EL (cell line): ENCODE results near the gene TMEM100.
"Not testable (repeated sequence)": the region's sequence is repeated elsewhere in the genome, so short reads cannot be mapped to it uniquely, and the experiment has no call there.

Experiments
- DNase-seq: peaks from one replicate; pipeline ENCODE4 v3.0.0-alpha.2; 2016

The TMEM100 gene

GRCh38 chr17:55683550-55684315 is 38.9 kb downstream of the TMEM100 start:
- DNase-seq: no peak

- DNase-seq: no peak
Measured at GRCh38 chr17:55681342-55681700, 41.3 kb downstream of the TMEM100 start.

- no peak for DNase-seq
Measured at GRCh38 chr17:55680686-55681341, 41.9 kb downstream of the TMEM100 start.

GRCh38 chr17:55677446-55677845 is 45.2 kb downstream of the TMEM100 start:
- no peak for DNase-seq

- DNase-seq: no peak
Measured at GRCh38 chr17:55676274-55676673, 46.4 kb downstream of the TMEM100 start.

GRCh38 chr17:55673743-55674506 is 48.7 kb downstream of the TMEM100 start:
- DNase-seq: peak; percentile 3

GRCh38 chr17:55672585-55673501 is 49.8 kb downstream of the TMEM100 start:
- no peak for DNase-seq

GRCh38 chr17:55672010-55672409 is 50.7 kb downstream of the TMEM100 start:
- not testable (repeated sequence) for DNase-seq
